ENCODE measurements around the gene FZD4.
"Not testable (repeated sequence)": the region's sequence is repeated elsewhere in the genome, so short reads cannot be mapped to it uniquely, and the experiment has no call there.

The FZD4 gene
- total RNA-seq = 0.30 to 0.42 reads per million in 2 experiments

DNA sequence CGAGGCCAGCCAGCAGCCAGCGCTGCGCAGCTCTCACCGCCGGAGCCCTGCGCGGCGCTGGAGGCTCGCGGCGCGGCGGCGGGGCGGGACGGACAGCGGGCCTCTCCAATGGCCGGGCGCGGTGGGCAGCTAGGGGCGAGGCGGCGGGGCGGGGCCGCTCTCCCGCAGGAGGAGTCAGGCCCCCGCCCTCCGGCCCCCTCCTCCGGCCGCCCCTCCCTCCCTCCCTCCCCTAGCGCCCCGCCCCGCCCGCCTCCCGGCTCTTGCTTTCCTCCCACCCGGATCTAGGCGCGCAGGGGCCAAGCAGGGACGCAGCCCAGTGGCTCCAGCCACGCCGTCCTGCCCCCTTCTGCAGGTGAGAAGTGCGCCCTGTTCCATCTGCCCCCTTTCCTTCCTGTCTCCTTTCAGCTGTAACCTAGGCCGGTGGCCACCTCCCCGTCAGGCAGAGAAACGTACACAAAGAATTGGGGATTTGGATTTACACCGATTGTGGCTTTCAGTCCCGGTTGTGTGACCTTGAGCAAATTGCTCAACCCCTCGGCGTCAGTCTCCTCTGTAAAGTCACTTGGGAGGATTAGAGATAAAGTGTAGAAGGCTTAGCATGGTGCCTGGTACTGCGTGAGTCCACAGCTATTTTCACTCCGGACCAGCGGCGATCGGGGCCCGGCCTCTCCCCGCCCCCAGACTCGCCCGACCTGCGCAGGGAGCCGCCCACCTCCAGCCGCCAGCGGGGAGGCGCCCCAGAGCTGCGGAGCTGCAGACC lies at the start of gene FZD4:
FZD4 (minus strand) TSS at position 35 of the 760 bp plus-strand sequence. CDS start 310 bp downstream, outside the sequence.
- DNase-seq (ENCODE audit: low read depth) = no peak

DNA sequence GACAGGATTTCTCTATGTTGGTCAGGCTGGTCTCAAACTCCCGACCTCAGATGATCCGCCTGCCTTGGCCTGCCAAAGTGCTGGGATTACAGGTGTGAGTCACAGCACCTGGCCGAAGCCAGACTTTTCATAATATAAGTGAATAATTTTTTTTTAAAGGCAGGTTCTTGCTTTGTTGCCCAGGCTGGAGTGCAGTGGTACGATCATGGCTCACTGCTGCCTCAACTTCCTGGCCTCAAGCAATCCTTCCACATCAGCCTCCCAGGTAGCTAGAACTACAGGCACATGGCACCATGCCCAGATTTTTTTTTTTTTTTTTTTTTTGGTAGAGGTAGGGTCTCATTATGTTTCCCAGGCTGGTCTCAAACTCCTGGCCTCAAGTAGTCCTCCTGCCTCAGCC lies 49.1 kb upstream of the FZD4 start:
- not testable (repeated sequence) for DNase-seq (ENCODE audit: low read depth)

DNA sequence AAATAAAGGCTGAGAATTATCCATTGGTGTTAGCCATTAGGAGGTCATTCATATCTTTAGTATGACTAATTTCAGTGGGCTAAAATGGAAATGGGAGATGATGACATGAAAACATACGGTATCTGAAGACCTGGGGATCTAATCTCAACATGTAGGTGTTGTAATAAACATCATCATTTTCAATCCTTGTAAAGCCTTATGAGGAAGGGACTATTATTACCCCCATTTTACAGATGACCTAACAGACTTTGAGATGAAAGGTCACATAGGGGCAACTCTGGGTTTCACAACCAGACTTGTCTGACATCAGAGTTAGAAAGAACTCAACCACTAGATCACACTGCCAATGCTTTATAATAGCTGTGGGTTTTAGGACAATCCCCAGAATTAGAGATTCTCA lies 47.7 kb upstream of the FZD4 start:
- DNase-seq (ENCODE audit: low read depth) = no peak

DNA sequence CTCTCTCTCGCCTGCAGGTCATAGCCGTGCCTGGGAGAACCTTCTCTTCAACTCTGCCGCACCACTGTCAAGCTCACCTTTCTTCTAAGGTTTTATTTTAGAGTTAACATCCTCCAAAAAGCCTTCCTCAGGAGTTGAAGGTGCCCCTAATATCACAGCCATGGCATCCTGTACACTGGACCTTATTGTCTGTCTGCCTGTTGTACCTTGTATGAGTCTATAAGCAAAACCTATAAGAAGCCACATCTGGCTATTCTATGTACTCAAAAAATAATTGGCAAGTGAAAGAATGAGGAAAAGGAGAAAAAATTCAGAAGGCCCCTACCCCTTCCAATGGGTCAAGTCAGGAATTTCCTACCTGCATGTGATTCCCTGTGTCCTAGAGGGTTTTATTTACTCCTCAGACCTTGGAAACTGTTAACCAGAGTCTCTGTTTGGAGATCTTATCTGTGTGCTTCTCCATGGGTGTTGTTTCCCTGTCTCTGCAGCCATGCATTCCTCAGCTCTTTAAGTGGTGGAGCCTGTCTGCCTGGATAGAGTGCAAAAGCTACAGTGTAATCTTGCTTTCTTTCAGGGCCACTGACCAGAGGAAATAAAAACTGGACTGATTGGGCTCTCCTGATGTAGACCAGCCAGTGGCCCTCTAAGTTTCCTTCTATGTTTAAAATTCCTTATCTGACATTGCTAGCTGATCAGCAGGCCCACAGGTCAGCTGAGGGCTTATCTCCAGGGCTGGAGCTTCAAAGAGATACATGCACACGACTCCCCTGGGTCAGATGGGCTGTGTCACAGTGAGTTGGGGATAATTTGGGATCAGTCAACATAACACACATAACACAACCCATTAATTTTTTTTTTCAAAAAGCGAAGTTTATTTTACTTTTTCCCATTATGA lies 44.9 kb upstream of the FZD4 start:
- no peak for DNase-seq (ENCODE audit: low read depth)

DNA sequence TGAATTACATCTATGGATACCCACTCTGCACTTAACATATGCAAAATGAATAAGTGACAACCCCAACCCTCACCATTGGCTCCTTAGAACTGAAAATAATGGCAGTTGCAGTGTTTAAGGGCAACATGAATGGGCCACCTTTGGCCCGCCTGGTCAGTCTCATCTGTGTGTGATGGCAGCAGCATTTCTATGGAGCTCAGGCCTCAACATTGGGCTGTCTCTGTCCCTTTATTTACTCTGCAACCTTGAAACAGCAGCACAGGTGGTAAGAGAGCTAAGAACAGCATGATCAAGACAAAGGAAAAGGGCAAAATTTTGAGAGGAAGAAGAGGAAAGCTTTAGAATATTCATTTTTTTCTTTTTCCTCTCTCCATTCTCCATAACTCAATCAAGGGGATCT lies 44.2 kb upstream of the FZD4 start:
- DNase-seq (ENCODE audit: low read depth) = no peak

DNA sequence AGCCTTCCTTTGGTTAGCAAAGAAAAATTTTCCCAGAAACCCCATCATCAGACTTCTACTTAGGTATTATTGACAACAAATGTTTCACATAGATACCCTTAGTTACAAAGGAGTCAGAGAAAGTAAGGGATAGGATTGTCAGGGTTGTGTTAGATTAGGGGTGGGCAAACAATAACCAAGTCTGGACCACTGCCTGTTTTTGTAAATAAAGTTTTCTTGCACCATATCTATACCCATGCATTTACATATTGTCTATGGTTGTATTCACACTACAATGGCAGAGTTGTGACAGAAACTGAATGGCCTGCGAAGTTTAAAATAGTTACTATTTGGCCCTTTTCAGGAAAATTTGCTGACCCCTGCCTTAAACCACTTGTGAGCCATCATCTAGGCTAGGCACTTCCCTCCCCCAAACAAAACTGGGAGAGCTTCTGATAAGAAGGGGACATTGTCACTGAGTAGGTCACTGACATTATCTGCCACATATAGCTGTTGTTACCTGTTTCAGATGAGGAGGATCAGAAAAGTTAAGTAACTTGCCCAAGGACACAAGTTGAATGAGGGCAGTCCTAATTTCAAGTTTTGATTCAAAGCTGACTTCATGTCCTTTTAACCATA lies 41.9 kb upstream of the FZD4 start:
- no peak for DNase-seq (ENCODE audit: low read depth)

DNA sequence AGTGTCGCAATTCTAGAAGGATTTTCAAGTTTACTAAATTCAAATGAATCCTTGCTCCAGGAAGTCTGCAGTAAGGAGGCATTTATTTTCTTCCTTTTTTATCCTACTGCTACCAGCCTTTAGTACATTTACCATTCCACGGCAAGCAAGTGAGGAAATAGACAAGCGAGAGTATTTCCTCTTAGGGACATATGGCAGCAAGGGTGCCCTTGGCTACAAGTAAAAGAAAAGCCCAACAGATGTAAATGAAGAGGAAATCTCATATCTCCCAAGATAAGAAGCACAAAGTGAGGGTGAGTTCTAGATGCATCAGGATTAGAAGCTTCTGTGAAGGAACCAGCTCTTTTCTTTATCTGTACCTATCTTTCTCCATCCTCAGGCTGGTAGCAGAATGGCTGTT lies 37.8 kb upstream of the FZD4 start:
- no peak for DNase-seq (ENCODE audit: low read depth)

DNA sequence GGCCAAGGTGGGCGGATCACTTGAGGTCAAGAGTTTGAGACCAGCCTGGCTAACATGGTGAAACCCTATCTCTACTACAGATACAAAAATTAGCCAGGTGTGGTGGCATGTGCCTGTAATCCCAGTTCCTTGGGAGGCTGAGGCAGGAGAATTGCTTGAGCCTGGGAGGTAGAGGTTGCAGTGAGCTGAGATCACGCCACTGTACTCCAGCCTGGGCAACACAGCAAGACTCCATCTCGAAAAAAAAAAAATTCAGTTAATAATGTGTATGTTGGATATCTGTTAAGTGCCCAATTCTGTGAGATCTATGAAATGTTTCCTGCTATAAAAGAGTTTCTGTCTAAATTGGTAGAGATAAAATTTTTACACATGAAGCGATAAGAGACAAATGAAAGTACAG lies 37.1 kb upstream of the FZD4 start:
- not testable (repeated sequence) for DNase-seq (ENCODE audit: low read depth)

DNA sequence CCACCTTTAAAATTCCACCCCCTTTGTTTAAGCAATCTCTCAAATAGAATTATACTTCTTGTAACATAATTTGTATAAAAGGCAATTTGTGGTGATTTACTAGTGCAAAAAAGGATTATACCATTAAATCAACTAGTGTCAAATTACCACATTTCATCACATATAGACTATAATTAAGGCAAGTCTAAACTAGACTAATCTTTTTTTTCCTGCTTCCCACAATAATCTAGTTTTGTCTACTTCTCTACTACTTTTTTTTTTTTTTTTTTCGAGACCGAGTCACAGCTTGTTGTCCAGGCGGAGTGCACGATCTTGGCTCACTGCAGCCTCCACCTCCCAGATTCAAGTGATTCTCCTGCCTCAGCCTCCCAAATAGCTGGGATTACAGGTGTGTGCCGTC lies 36.1 kb upstream of the FZD4 start:
- DNase-seq (ENCODE audit: low read depth) = no peak

DNA sequence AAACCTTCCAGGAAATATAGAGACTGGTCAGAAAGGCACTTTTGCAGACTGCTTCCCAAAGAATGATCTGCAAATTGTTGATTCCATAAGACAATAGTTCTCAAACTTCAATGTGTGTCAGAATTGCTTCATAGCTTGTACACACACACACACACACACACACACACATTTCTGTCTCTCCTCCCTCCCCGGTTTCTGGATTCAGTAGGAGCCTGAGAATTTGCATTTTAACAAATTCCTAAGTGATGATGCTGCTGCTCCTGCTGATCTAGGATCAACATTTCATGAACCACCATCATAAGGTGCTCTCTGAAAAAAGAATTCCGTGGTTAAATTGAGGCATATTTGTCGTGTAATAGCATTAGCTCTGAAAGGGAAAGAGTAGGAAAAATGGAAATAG lies 35.3 kb upstream of the FZD4 start:
- DNase-seq (ENCODE audit: low read depth) = no peak

DNA sequence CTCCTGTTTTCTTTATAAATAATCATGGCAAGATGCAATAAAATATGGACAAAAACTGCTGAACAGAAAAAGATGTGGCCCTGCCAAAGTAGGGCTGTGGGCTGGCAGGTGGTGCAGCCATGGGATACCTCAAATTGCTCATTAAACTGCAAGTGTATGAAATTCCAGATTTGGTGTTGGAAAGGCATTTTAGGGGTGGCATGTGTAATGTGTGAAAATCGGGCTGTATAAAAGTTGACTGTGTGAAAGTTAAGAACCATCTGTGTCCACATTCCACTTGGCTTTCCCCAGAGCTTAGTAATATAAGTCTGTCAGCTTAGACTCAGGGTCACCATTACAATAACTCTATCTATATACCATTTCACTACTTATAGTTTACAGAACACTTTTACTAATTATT lies 34.8 kb upstream of the FZD4 start:
- no peak for DNase-seq (ENCODE audit: low read depth)

DNA sequence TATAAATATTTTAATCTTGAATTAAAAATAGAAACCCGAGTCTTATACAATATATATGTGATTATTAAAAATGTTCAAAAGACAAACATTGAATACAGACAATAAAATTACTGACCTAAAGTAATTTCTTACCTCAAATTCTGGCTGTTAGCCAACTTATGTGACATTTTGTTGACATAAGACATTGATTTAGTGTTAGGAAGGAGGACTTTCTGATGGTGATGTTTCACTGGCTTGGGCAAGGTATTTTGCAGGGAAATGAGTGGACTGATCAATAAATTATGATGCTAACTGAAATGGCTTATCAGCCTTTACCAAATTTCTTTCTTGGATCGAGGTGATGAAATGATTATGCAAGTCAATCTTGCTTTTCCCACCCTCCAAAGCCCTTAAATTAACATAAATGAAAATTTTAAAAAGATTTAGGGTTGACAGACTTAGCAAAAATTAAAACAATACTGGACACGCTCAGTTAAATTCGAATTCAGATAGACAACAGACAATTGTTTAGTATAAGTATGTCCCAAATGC lies 33.2 kb upstream of the FZD4 start:
- DNase-seq (ENCODE audit: low read depth) = no peak

DNA sequence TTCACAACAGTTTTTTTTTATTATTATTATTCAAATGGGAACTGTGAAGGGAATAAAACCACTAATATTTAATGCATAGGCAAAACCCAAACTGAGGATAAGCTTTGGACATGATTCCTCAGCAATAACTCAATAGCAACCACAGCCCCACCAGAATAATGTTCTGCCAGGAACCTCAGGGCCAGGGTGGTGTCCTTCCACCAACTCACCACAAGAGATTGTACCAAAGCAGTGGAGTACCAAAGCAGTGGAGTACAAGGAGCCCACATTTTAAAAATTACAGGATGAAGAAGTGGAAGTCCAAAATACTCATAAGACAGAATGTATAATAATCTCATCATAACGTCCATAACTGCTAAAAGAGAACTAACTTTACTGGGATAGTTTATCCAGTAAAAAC lies 32.5 kb upstream of the FZD4 start:
- DNase-seq (ENCODE audit: low read depth) = no peak

DNA sequence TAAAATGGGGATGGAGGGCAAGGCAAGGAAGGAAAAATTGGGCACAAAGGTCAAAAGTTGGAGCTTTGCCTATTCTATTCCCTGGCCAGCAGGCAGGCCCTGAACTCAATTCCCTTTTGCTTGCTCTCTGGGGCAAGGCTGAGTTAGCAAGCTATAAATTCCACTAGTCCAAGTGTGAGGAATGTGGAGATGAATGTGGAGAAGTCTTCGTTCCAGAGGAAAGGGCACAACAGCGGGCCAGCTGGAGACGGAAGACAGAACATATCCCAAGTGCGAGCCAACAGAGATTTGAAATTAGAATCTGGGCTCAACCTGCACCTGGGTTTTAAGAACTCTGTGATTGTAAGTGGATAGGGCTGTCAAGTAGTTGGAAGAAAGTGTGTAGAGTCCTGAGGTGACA lies 29.5 kb upstream of the FZD4 start:
- DNase-seq (ENCODE audit: low read depth) = no peak

DNA sequence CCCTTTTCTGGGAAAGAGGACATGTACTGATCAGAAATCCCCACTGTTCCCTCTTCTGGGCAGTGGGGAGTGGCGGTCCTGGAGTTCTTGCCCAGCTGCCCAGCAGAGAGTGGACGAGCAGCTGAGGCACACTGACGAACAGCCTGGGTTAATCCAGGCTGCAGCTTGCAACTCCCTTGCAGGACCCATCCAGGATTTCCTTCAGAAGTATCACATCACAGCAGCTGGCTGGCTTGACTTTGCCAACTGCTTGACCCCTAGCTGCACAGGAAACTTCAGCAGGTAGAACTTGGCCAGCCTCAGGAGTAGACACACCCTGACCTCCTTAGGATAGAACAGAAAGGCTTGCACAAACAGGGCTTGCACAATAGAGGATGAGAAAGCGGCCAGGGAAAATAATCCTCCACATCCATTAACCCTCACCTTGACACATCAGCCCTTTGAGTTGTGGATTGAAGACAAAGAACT lies 27.9 kb upstream of the FZD4 start:
- DNase-seq (ENCODE audit: low read depth) = no peak

DNA sequence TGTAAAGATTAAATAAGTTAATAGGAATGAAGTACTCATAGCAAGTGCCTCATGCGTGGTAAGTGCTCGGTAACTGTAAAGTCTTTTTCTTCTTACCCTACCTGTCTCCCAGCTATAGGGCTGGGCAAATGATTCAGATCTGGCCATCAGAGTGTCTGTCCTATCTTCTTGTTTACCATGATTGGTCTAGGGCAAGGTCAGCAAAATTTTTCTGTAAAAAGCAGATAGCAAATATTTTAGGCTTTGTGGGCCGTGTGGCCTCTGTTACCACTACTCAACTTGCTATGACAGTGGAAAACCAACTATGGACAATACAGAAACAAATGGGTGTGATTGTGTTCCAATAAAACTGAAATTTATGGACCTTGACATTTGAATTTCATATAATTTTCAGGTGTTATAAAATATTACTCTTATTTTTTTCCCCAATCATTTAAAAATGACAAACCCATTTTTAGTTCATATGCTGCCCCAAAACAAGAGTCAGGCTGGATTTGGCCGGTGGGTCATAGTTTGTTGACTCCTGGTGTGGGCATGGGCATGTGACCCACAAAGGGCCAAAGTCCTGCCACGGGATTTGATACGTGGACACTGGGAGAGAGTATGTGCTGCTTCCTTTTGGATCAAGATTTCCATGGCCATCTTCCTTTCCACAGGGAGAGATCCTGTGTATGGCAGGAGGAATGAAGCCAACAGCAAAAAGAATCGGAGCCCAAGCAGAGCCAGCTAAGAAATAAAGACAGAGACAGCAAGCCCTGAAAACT lies 26.8 kb upstream of the FZD4 start:
- DNase-seq (ENCODE audit: low read depth) = no peak

DNA sequence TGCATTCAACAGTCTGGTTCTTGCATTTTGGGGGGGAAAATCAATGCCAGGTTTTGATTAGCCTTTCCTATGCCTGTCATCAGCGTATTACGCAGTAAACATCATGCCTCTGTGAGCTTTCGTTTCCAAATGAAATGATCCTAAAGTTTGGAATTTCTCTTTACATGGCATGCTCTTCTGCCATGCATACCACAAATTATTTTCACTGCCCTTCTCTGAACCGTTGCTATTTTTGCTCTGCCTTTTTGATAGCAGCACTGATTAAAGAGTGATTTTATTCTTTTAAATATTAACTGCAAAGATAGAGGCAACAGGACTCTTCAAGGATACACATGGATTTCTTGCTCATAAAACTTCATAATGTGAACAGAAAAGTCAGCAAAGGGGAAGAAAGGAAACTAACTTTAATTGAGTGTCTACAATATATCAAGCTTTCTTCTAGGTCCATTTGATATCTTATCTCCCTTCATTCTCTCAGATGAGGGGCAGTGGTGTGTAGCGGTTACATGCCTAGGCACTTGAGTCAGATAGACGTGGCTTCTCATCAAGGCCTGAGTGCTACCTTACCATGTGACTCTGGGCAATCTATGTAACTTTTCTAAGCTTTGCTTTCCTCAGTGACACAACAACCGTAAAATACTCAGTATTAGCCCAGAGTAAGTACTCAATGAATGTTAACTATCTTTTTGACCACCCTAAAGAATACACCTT lies 25.0 kb upstream of the FZD4 start:
- DNase-seq (ENCODE audit: low read depth) = no peak

DNA sequence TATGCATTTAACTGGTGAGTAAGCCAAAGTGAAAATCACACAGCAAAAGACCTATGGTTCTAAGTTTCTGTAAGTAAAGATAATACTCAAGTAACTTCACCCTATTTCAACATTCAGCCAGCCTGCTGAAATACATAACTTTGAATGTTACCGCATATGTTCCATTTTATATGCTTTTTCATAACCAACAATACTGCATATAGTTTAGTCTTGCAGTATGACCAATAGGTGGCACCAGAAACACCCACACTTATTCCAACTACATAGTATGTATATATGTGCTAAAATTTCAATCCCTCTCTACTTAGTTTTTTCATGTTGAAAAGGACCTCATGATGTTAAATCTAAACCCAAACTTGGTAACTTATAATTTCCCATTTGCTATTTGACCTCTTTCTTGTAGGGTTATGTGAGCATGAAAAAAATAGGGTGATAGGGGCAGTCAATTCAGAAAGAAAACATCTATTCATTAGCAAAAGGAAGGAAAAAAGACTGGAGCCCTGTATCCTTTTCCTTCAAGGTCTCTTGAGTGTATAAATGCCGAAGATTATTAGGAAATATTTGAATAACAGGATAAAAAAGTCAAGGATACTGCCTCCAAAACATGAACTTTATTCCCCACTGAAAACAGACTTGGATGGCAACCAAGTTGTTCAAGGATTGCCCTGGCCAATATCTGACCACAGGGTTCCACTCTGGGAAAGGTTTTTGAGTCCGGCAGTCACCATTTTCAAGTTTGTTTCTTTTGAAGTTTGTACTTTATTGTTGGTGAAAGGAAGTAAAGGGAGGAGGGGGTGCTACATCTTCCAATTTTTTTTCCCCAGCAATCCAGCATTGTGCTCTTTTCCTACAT lies 23.8 kb upstream of the FZD4 start:
- DNase-seq (ENCODE audit: low read depth) = no peak

DNA sequence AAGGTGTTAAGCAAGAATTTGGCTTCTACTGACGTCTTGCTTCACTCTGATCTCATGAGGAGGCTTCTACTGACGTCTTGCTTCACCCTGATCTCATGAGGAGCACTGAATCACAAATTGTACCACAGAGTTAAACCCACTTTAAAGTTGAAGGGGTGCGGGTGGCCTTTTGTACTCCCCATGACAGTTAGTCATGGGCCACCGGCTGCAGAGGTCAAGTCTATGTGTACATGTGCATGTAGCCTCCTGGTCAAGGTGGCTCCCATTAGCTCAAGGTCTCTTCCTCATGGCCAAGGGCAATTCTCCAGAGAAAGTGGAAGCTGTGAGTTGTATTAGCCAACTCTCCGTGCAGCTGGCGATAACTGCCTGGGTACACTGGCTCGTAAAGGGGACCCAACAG lies 23.1 kb upstream of the FZD4 start:
- DNase-seq (ENCODE audit: low read depth) = no peak

DNA sequence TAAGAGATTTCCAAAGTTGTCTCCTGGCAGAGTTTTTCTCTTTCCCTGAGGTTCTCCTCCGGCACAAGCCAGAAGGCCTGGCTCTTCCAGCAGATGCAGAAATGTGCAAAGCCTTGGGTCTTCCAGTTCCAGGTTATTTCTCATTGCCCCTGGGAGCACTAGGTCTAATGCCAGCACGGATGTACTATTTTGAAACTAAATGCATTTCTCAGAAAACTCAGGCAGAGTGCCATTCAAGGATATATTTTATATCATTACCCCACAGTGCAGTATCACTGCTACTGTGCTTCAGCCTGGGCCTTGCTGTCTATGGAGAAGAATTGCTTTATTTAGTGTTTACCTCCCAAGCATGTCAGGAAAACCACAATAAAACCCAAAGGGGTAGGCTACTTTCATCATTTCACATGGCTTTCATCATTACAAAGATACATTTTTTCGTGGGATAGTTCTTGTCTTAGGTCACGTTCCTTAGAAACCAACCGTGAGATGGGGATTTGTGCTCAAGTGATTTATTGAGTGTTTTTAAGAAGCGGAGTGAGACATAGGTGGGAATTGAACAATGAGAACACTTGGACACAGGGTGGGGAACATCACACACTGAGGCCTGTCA lies 22.4 kb upstream of the FZD4 start:
- no peak for DNase-seq (ENCODE audit: low read depth)

Measured in T follicular helper cell (primary cell).